ENCODE results near the gene TRERF1.

TRERF1 gene

GRCh38 chr6:42179261-42179944, 272.3 kb downstream of the TRERF1 start:
- Histone ChIP-seq H3K36me3 (ENCODE audit: control insufficient read depth in 2 of 2, insufficient read depth in 1 of 2, low read length in 2 of 2) (no peaks in the 10 kb centered on the region), H3K9me3 (ENCODE audit: control insufficient read depth, insufficient read depth, low read depth, low read length) (no peaks in the 10 kb centered on the region), H3K4me3 (ENCODE audit: low read depth, low read length) (no peak overlapping the region), H3K4me1 (ENCODE audit: control insufficient read depth, insufficient read depth, low read length) (no peaks in the 10 kb centered on the region), H3K27ac (ENCODE audit: extremely low read depth, low read depth, low read length) (no peak overlapping the region)
- ChIA-PET POLR2A (no interaction called here), CTCF (interaction anchor here (0.6 to 0.9 kb wide), 2 partner anchors 35 to 316 kb away, joined by 3 to 5 read pairs; no protein-coding TSS in a partner anchor)
- no peak for TF ChIP-seq ZNF302 (tag by site-specific recombination; IDR thresholded peaks at IDR 0.05; ENCODE audit: low read depth)
- TF ChIP-seq, protein P1, sequence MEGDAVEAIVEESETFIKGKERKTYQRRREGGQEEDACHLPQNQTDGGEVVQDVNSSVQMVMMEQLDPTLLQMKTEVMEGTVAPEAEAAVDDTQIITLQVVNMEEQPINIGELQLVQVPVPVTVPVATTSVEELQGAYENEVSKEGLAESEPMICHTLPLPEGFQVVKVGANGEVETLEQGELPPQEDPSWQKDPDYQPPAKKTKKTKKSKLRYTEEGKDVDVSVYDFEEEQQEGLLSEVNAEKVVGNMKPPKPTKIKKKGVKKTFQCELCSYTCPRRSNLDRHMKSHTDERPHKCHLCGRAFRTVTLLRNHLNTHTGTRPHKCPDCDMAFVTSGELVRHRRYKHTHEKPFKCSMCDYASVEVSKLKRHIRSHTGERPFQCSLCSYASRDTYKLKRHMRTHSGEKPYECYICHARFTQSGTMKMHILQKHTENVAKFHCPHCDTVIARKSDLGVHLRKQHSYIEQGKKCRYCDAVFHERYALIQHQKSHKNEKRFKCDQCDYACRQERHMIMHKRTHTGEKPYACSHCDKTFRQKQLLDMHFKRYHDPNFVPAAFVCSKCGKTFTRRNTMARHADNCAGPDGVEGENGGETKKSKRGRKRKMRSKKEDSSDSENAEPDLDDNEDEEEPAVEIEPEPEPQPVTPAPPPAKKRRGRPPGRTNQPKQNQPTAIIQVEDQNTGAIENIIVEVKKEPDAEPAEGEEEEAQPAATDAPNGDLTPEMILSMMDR (tag by site-specific recombination; IDR thresholded peaks at IDR 0.05) = peak; percentile 74

DNA sequence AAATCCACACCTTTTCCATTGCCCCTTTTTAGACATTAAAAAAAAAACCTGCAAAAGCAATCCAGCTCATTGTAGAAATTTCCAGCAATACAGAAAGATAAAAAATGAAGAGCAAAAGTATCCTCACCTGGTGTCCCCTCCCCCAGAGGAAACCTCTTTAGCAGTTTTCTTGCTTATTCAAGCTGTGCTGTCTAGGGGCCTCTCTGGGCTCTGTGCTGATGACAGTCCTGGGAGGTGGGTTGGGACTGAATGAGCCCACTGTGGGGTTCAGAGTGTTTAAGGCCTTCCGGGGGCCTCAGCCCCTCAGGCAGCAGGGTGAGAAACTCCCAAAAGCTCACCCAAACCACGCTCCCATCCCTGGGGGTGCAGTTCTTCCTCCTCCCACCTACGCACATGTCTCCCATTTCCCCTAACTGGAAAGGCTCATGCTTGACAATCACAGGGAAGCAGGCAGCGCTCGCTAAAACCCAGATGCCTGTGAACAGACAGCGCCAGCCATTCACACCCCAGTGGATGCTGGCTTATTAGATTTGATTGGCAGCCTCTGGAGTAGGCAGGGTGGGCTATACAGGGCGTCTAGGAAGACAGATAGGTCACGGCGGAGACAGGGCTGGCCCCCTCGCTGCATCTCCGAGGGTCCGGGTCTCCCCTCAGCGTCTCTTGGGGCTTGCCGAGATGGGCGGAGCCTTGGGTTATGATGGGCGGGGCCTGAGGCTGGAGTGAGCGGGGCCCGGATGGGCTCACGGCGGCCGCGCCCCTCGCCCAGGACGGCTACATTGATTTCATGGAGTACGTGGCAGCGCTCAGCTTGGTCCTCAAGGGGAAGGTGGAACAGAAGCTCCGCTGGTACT, 274.0 kb downstream of the TRERF1 start:
- ChIA-PET POLR2A (no interaction called here), CTCF (interaction anchor here (0.6 to 1.8 kb wide), 8 partner anchors 37 to 1828 kb away, joined by 3 to 8 read pairs (median 4); partner anchors contain the start of genes BYSL and MED20)
- Histone ChIP-seq H3K36me3 (ENCODE audit: control insufficient read depth in 2 of 2, insufficient read depth in 1 of 2, low read length in 2 of 2) (no peaks in the 10 kb centered on the region), H3K27ac (ENCODE audit: extremely low read depth, low read depth, low read length) (no peak overlapping the region), H3K9me3 (ENCODE audit: control insufficient read depth, insufficient read depth, low read depth, low read length) (no peaks in the 10 kb centered on the region), H3K4me3 (ENCODE audit: low read depth, low read length) (no peak overlapping the region), H3K4me1 (ENCODE audit: control insufficient read depth, insufficient read depth, low read length) (no peaks in the 10 kb centered on the region)
- TF ChIP-seq, protein P2, sequence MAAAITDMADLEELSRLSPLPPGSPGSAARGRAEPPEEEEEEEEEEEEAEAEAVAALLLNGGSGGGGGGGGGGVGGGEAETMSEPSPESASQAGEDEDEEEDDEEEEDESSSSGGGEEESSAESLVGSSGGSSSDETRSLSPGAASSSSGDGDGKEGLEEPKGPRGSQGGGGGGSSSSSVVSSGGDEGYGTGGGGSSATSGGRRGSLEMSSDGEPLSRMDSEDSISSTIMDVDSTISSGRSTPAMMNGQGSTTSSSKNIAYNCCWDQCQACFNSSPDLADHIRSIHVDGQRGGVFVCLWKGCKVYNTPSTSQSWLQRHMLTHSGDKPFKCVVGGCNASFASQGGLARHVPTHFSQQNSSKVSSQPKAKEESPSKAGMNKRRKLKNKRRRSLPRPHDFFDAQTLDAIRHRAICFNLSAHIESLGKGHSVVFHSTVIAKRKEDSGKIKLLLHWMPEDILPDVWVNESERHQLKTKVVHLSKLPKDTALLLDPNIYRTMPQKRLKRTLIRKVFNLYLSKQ (tag by site-specific recombination; IDR thresholded peaks at IDR 0.05; ENCODE audit: borderline replicate concordance) = no peak
- TF ChIP-seq, protein P3, sequence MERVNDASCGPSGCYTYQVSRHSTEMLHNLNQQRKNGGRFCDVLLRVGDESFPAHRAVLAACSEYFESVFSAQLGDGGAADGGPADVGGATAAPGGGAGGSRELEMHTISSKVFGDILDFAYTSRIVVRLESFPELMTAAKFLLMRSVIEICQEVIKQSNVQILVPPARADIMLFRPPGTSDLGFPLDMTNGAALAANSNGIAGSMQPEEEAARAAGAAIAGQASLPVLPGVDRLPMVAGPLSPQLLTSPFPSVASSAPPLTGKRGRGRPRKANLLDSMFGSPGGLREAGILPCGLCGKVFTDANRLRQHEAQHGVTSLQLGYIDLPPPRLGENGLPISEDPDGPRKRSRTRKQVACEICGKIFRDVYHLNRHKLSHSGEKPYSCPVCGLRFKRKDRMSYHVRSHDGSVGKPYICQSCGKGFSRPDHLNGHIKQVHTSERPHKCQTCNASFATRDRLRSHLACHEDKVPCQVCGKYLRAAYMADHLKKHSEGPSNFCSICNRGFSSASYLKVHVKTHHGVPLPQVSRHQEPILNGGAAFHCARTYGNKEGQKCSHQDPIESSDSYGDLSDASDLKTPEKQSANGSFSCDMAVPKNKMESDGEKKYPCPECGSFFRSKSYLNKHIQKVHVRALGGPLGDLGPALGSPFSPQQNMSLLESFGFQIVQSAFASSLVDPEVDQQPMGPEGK (tag by site-specific recombination; IDR thresholded peaks at IDR 0.05) = no peak
- no peak for TF ChIP-seq ZNF585B (tag by site-specific recombination; IDR thresholded peaks at IDR 0.05)
- no peak for TF ChIP-seq KLF10 (tag by site-specific recombination; IDR thresholded peaks at IDR 0.05)
- TF ChIP-seq ZNF140 (tag by site-specific recombination; IDR thresholded peaks at IDR 0.05) = no peak
- no peak for TF ChIP-seq ZNF473 (tag by site-specific recombination; IDR thresholded peaks at IDR 0.05)
- TF ChIP-seq YY2 (tag by site-specific recombination; IDR thresholded peaks at IDR 0.05) = no peak
- no peak for TF ChIP-seq GLIS1 (tag by site-specific recombination; IDR thresholded peaks at IDR 0.05)
- no peak for TF ChIP-seq ELK4 (IDR thresholded peaks at IDR 0.05; ENCODE audit: borderline replicate concordance, low read depth, low read length)
- no peak for TF ChIP-seq RBAK (tag by site-specific recombination; IDR thresholded peaks at IDR 0.05)
- no peak for TF ChIP-seq ZNF19 (tag by site-specific recombination; IDR thresholded peaks at IDR 0.05; ENCODE audit: low read depth)
- TF ChIP-seq ZNF777 (tag by site-specific recombination; IDR thresholded peaks at IDR 0.05; ENCODE audit: borderline replicate concordance) = no peak
- no peak for TF ChIP-seq ZFP37 (tag by site-specific recombination; IDR thresholded peaks at IDR 0.05)
- TF ChIP-seq ZNF394 (tag by site-specific recombination; IDR thresholded peaks at IDR 0.05; ENCODE audit: borderline replicate concordance) = no peak
- TF ChIP-seq, protein P1 (tag by site-specific recombination; IDR thresholded peaks at IDR 0.05) = no peak
